Subcutaneous adipose tissue (tissue), 4 donors: ENCODE data around the gene CDK9. TPM values are rescaled to one million over a fixed set of nuclear protein-coding genes. Genes with fewer than 3 reads are reported as not detected.

Source experiments
- CTCF ChIP-seq: fragments of 450-650 bp; IDR thresholded peaks from one replicate; pipeline ENCODE4 v1.5.1; 2016; ENCODE audit warnings: low read depth, mild to moderate bottlenecking, control low read depth, antibody characterized with exemption, moderate library complexity
- total RNA-seq, 4 donors: library from RNA; depleted of rRNA; stranded (reverse); fragments of >200 nt; gene quantifications; one replicate each; pipeline ENCODE4 v1.1.0, GENCODE V29; 2016

CDK9 gene
- 10 to 100 TPM; 44.0 to 91.4 (median 56.2) TPM for total RNA-seq

DNA sequence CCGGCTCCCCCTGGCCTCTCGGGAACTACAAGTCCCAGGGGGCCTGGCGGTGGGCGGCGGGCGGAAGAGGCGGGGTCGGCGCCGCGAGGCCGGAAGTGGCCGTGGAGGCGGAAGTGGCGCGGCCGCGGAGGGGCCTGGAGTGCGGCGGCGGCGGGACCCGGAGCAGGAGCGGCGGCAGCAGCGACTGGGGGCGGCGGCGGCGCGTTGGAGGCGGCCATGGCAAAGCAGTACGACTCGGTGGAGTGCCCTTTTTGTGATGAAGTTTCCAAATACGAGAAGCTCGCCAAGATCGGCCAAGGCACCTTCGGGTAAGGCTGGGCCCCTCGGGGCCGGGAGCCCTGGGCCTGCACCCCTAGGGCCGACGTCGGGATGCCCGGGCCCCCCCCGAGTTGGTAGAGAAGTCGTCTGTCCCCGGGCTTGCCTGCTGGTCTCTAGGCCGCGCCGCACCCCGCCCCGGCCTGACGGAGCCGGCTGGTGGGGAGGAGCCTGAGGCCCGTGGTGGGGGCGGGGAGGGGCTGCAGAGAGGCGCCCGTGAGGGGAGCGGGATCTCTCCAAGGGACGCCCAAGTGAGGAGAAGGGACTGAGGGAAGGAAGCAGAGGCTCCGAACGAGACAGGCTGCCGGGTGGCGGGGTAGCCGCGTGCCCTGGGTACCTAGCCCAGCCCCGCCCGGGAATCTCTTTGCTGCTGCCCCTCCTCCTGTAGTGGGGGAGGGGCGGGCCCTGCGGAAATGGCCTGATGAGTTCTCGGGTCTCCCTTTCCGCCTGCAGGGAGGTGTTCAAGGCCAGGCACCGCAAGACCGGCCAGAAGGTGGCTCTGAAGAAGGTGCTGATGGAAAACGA is at the start of gene CDK9:
Gene CDK9, plus strand, starts transcription at position 102 of the 840 bp plus-strand sequence. Its CDS starts 115 bp downstream, at position 217.
- no peak for TF ChIP-seq CTCF

DNA sequence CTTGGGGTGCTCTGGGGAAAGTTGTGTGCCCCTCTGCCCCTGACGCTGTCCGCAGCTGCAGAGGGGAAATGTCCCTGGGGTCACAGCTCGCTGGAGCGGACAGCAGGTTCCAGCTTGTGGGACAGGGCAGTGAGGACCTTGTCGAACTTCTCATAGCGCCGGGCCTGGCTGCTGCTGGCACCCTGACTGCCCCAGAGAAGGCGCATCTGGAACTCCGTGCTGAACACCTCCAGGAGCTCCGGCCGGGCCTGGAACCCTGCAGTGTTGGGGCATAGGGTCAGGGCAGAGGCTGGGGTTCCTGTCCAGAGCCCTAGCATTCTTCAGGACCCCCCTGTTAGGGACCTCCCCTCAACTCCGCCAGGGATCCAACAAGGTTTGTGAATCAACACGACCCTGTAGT is 47.2 kb upstream of the CDK9 start:
- TF ChIP-seq CTCF = no peak

- no peak for TF ChIP-seq CTCF
Measured at GRCh38 chr9:127739614-127740330, 46.1 kb upstream of the CDK9 start.

DNA sequence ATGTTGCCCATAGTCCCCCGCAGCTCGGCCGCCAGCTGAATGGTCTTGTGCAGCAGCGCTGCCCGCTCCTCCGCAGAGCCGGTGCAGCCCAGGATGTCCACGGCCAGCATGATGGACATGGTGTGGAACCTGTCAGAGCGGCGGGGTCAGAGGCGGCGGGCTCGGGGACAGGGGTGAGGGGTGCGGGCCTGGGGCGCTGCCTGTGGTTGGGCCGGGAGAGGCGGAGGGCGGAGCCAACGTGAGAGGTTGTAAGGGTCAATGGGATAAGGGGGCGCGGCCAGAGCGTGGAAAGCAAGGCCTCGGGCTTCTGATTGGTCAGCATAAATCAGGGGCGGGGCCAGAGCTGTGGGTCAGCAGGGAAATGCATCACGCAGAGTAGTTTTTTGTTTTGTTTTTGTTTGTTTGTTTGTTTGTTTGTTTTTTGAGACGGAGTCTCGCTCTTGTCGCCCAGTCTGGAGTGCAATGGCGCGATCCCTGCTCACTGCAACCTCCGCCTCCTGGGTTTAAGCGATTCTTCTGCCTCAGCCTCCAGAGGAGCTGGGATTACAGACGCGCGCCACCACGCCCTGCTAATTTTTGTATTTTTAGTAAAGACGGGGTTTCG is 43.9 kb upstream of the CDK9 start:
- no peak for TF ChIP-seq CTCF

DNA sequence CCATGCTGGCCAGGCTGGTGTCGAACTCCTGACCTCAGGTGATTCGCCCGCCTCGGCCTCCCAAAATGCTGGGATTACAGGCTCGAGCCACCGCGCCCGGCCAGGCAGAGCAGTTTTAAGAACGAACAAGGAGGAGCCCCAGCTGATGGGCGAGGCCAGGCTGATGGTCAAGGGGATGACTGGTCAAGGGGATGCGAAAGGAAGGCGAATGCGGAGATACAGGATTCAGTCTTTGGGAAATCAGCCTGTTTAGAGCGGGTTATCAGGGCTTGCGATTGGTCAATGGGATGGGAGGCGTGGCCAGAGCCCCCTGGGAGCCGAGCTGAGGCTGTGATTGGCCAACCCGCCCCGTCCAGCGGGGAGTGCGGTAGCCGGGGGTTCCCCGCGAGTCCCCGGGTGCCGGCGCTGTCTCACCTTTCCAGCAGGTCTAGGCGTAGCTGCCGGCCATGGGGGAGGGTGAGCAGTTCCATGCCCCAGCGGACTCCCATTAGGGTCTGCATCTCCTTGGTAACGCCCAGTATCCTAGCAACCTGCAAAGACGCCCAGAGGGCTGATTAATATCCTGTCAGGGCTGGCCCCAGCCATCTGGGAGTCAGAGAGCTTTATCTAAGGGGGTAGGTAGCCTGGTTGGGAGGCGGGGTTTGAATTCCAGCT is 43.3 kb upstream of the CDK9 start:
- no peak for TF ChIP-seq CTCF

DNA sequence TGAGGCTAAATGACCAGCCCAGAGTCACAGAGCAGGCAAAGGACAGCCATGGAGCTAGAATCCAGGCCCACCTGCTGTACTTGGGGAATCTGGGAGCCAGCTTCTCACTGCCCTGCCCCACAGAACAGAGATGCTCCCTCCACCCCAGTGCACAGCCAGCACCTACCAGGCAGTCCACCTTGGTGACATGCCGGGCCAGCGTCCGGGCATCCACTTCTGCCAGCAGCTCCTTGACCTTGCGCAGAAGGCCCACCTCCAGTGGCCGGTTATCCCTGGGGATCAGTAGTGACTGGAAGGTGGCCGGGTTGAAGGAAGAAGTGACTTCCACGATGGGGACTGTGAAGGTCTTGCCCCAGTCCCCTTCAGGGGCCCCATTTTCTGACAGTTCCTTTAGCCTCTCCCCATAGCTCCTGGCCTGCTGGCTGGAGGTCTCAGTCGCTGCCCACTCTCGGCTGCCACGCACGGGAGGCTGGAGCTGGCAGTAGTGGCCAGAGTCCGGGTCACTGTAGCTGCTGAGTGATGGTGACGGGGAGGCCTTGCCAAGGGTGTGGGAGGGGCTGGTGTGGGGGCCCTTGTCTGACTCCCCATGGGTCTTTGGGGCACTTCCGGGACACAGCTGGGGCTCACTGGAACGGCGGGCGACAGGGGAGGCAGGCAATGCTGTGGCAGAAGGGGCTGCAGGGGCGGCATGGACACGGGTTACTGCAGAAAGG is 41.3 kb upstream of the CDK9 start:
- no peak for TF ChIP-seq CTCF
